Endothelial cell of hepatic sinusoid (primary cell): ENCODE results near the gene SEC14L2.
"Not testable (repeated sequence)": the region's sequence is repeated elsewhere in the genome, so short reads cannot be mapped to it uniquely, and the experiment has no call there.

ENCODE experiments used
- in situ Hi-C: cut with HindIII; loops from 2 replicates; pipeline ENCODE4 v1.10.0; 2017; ENCODE audit warnings: low sequenced_read_pairs

Gene SEC14L2

DNA sequence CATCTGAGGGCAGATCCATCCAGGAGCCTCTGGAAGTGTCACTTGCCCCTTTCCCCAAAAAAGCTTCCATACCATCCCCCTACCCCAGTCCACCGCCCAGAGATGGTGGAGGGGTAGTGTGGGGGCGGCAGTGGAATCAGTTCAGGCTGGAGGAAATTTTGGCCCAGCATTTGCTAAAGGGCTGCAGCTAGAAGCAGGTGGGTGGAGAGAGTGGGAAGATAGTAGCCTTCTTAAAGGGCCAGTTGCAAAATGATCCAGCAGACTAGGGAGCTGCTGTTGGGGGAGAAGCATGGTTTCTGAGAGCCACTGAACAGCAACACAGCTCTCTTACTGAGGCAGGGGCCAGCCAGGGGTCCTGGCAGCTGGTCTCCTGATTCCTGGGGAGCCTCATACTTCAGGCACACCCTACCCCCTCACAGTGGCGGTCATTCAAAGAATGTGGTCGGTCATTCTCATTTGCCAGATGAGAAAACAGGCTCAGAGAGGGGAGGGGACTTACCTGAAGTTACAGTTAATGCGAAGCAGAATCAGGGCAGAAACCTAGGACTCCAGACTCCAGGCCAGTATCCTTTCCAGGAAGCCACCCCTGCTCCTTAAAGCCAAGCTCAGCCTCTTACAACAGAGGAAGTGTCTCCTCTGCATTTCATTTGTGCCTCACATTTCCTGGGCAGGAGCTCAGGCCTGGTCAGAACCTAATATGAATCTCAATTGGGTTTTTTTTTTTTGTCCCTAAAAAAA is 5.4 kb downstream of the SEC14L2 start:
- in situ Hi-C loops, result no loop called here

DNA sequence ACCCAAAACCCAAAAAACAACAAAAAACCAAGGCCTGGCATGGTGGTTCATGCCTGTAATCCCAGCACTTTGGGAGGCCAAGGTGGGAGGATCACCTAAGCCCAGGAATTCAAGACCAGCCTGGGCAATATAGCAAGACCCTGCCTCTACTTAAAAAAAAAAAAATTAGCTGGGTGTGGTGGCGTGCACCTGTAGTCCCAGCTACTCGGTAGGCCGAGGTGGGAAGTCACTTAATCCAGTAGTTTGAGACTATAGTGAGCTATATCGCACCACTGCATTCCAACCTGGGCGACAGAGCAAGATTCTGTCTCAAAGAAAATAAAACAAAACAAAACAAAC is 5.9 kb downstream of the SEC14L2 start:
- in situ Hi-C loops, result not testable (repeated sequence)

DNA sequence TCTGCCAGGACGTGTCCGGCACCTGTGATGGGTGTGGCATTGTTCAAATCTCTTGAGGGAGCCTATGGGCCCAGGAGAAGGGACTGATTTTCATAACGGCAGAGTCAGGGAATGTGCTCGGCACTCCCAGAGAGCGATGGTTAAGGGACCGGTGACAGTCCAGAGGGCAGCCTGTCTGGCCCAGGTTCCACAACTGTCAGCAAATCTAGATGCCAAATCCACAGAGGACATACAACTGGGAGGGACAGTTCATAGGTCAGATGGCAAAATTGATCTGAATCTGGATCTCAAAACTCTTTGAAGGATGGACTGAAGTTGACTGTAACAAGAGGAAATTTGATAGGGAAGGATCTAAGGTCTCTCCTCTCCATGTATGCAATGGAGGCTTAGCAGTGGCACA is 7.5 kb downstream of the SEC14L2 start:
- in situ Hi-C loops, result no loop called here

DNA sequence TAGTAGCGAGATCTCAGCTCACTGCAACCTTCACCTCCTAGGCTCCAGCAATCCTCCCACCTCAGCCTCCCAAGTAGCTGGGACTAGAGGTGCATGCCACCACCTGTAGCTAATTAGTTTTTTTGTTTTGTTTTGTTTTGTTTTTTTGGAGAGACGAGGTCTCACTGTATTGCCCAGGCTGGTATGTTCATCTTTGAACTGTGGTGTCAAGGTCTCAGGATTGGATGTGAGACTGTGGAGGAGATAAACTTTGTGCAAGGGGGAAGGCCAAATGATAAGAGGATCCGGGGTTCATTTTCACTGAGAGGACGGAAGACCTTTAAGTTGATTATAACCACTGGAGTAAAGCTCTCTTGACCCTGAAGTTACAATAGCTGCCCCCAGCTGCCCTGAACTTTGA is 8.9 kb downstream of the SEC14L2 start:
- in situ Hi-C loops, result no loop called here

DNA sequence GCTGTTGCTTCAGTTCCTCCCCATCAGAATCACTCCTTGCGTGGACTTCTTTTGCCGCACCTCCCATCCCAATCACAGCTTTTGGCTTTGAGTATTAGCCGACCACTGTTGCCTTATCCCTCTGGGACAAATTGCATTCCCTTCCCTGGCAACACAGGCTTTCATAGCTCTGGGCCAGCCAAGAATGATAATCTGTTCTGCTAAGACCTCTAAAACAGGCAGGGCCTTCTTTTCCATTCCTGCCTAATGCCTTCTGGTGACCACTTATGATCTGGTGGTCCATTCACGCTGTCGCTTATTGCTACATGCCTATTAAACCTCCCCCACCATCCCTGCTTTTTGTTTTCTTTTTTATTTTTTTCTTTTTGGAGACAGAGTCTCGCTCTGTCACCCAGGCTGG is 9.6 kb downstream of the SEC14L2 start:
- in situ Hi-C loops, result no loop called here

DNA sequence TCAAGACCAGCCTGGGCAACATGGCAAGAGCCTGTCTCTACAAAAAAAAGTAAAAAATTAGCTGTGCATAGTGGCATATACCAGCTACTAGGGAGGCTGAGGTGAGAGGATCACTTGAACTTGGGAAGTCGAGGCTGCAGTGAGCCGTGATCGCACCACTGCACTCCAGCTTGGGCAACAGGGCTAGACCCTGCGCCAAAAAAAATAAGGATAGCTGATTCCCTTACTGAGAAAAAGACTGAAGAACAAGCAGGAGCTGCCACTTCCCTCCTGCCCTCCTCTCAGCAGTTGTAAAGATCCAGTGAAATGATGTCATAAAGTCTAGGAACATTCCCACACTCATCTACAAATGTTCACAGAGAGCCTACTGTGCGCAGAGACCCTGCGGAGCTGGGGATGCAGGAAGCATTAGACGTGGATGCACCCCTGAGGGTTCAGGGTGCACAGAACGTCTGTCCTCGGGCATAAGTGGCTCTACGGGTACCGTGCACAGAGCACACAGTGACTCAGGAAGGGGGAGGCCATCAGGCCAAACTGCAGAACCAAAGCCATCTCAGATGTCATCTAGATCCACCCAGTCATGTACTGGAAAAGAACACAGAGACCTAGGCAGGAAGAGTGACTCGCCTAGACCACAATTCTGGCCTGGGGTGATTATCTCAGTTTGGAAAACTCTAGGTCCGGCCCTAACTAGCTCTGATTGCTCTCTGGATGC is 11.7 kb downstream of the SEC14L2 start:
- in situ Hi-C loops, result no loop called here

DNA sequence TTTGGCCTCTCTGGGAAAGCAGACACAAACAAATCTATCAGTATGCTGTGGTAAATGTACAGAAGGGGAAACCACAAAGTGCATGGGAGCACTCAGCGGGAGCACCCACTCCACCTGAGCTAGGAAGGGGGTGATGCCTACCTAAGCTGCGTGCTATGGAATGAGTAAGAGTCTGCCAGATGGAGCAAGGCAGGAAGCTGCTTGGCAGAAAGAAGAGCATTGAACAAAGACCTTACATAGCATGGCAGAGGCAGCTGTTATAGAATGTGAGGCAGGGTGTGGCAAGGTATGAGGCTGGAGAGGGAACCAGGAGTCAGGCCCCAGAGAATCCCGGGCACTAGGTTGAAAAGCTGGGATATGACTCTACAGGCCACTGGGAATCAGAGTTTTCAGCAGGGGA is 15.0 kb downstream of the SEC14L2 start:
- in situ Hi-C loops, result no loop called here

DNA sequence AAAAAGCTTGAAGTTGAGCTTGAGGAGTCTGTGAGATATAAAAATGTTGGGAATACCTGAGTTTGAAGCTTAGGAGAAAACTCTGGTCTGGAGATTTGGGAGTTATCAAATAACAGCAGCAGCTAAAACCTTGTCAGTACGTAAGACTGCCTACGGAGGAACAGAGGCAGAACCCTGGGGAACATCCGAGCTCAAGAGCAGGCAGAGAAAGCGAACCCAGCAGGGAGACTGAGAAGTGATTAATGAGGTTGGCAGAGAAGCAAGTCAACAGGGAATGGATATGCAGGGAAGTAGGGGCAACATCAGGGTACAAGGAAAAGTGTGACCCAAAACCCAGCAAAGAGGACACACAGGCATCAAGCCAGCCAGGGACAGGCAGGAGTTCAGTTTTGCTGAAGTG is 16.2 kb downstream of the SEC14L2 start:
- in situ Hi-C loops, result no loop called here

DNA sequence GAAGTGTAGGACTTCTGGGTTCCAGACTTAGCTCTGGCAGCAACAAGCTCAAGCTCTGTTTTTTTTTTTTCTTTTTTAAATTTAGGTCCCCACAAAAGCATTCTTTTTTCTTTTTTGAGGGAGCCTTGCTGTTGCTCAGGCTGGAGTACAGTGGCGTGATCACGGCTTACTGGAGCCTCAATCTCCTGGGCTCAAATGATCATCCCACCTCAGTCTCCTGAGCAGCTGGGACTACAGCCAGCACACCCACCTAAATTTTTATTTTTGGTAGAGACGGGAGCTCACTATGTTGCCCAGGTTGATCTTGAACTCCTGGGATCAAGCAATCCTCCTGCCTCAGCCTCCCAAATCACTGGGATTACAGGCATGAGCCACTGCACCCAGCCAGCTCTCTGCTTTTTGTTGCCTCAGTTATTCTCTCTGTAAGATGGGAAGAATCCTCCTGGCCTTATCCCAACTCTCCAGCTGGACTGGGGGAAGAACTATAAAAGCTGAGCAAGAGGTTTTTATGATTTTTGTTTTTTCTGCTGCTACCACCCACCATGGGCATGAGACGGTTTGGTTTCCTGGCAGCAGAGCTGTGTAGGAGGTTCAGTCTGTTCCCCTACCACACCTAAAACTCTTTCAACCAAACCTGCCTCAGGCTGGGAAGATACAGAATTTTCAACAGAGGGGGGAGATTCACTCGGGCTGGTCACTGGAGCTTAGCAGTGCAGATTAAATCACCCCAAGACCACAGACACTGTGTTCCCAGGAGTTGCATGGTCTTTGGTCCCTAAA is 17.1 kb downstream of the SEC14L2 start:
- in situ Hi-C loops, result no loop called here

DNA sequence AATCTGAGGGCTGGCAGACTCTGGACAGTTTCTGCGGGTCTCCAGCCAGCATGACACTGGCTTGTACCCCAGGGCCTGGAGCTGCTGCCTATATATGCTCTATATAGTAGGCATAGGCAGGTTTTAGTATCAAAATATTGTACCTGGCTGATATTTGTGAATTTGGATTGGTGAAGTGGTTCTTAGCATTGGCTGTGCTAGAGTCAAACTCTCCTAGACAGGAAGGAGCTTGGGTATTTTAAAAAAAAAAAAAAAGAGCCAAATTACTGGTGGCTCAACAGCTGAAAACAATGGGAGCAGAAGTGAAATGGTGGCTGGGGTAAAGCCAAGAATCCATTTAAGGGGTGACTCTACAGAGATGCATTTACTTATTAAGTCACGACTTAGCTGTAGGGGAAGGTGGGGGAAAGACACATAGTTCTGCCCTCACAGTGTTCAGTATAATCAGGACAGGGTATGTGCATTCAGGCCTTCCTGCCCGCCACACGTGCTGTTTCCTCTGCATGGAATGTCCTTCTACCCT is 17.8 kb downstream of the SEC14L2 start:
- in situ Hi-C loops, result no loop called here

DNA sequence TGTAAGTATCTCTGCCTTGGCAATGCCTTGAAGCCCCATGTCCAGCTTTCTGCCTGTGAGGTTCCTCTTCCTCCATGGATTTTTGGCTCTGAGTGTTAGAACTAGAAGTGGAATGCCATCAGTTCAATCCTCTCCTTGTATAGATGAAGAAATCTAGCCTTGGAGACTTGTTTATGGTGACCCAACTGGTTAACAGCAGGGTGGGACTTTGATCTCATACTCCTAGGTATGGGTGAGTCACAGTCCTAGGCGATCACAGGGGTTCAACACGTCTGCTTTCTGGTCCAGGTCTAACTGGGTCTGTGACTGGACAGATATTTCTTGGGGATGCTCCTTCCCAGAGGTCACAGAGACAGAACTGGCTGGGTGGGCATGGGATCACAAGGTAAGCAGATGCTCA is 19.6 kb downstream of the SEC14L2 start:
- in situ Hi-C loops, result no loop called here

DNA sequence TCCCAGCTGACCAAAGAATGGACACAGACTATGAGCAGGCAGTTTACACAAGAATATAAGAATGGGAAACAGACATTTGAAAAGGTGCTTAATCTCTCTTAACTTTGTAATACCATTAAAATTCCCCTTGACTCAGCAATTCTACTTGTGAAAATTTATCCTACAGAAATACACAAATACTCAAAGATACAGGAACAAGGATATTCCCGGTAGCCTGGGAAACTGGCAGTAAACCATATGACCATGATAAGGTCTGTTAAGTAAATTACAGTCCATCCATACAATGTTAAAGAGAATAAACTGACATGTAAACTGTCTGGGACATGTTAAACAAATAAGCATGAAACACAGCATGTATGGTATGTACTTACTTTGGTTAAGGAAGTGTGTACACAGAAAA is 20.0 kb downstream of the SEC14L2 start:
- in situ Hi-C loops, result no loop called here

DNA sequence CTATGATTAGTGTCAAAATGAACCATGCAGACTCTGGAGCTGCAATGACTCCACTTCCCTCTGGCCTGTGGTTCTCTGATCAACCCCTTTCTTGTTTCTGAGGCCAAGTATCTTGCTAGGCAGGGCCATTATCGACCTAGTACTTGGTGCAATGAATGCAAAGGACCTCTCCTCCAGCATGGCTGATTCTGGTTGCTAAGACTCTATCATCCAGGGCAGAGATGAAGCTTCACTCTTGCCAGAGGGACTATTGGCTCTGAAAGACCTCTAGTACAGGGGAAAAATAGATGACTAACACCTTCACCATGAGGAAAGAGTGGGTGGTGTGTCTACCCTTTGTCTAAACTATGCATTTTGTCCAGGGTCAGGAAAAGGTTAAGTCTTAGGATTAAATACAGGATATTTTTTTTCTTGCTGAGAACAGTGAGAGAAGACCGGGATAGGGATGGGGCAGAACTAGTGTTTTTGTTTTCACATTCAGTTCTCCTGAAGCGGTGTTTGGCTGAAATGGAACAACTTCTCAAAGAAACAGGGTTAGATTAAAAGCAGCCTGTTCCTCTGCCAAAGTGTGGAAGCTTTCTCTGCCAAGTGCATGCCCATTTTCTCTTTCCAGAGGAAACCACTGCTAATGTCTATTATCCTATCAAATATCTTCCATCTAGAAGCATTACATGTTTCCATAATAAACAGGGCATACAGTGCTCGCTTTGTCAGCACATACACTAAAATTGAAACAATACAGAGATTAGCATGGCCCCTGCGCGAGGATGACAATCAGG is 23.7 kb downstream of the SEC14L2 start:
- in situ Hi-C loops, result no loop called here

DNA sequence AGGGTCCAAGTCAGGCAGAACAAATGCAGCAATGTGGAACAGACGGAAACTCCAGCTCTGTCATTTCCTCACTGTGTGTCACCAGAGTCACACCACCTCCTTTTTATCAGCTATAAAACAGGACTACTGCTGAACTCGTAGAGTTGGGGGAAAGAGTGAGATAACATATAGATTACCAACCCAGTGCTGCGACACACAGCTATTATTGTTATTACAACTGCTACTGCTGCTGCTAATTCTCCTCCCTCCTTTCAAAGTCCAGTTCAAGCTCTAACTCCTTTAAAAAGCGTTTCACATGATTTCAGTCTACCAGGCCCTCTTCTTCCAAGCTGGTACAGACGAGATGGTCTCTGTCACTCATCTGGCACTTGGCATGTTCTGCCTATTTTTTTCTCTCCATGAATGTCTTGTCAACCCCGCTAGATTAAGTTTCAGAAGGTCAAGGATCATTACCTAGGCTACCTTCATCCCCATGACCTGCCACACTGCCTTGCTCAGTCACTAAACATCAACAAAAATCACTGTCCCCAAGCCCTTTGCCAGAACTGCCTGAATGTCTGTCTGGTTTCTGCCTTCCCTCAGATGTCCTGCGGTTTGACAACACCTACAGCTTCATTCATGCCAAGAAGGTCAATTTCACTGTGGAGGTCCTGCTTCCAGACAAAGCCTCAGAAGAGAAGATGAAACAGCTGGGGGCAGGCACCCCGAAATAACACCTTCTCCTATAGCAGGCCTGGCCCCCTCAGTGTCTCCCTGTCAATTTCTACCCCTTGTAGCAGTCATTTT is 25.1 kb downstream of the SEC14L2 start:
- in situ Hi-C loops, result no loop called here

DNA sequence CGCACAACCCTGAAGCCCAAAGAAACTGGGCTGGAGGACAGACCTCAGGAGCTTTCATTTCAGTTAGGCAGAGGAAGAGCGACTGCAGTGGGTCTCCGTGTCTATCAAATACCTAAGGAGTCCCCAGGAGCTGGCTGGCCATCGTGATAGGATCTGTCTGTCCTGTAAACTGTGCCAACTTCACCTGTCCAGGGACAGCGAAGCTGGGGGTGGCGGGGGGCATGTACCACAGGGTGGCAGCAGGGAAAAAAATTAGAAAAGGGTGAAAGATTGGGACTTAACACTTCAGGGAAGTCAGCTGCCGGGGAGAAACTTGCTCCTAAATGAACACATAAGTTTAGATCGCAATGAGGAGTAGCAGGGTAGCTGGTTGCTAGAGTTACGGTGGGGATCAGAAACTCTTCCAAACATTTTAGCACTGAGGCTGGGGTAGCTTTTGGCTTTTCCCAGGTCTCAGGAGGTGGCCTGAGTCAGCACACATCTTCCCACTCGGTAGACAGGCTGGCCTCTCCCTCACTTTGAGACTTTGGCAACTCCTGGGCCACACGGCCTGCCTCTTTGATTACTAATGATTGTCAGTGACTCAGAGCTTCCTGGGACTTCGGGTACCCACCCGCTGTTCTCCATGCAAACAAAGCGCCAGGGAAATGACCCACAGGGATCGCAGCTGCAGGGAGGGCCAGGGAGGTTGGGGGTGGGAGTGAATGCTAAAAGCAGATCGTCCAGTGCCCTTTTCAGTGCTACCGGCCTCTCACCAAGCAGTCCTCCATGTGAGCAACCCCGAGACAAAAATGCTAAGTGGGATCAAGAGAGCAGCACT is 25.9 kb downstream of the SEC14L2 start:
- in situ Hi-C loops, result no loop called here

DNA sequence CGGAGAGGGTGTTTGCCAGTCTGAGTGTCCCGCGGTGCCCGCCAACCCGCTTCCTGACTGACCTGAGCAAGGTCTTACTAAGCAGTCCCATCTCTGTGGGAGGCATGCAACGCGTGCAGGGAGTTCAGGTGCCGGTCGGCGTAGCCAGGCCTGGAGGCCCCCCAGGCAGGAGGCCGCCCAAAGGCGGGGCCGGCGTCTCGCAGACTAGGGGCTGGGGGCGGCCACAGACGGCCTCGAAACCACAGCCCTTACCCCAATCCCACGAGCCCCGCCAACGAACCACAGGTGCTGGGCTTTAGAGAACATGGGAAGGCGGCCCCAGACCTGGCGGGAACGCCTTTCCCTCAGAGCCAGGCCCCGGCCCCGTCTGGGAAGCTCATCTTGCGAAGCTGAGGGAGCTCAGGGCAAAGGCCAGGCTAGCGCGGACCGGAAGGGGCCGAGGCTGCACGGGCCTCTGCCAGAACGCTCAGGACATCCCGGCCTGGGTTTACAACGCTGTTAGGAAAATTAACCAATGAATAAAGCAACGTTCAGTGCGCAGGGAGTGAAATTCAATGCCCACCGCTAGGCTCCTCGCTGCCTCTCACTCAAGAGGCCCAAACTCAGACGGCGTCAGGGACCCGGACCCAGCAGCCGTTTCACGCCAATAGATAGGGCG is 26.6 kb downstream of the SEC14L2 start:
- in situ Hi-C loops, result no loop called here

DNA sequence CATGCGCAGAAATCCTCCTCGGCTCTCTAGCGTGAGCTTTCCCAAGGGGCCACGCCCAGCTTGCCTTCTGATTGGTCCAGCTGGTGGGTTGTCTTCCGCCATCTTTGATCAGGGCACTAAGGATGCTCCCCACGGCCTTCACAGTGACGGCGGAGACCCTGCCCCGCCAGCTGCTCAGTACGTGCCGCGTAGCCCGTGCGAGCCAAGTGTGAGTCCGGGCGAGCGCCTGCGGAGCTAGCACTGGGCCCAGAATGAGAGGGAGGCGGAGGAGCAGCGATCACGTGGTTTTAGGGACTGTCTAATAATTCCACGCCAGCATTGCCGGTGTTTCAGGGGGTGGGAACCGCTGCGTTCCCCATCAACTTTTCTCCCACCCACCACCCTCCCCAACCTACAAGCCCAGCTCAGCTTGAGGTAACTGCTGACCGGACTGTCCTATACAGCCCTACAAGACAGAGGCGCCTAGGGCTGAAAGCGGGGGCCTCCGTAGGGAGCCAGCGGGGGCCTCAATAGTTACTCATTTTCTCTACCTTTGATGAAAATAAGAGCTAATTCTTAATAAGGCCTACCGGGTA is 27.2 kb downstream of the SEC14L2 start:
- in situ Hi-C loops, result no loop called here

DNA sequence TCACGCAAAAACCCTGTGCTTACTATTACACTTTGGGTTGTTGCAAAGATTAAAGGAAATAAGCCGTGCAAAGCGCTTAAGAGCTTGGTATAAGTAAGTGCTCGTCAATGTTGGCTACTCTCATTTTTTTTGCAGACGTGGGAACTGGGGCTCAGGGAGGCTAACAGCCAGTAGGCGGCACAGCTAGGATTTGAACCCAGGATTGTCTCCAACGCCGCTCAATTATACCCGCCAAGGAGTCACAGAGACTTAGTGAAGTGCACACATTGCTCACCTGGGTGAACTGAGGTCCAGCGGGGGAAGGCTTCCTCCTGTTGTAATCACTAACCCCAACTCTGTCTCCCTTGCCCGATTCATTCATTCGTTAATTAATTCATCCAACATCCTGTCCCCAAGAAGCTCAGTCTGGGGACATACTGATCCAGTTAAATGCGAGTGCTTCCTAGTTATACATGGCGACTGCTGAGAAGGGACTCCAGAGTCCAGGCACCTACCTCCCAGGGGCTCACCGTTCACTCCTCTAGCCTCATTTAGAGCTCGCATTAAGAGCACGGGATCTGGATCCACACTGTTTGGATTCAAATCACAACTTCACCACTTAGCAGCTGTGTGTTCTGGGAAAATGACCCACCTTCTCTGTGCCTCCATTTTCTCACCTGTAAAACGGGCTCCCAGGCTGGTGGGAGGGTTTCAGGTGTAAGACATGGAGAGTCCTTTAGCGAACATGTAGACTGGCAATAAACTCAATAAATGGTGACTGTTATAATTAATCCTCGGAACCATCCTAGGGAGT is 27.9 kb downstream of the SEC14L2 start:
- in situ Hi-C loops, result no loop called here
